Measurements from ENCODE around the gene MSL2.
"Not testable (repeated sequence)": the region's sequence is repeated elsewhere in the genome, so short reads cannot be mapped to it uniquely, and the experiment has no call there.

MSL2 gene

DNA sequence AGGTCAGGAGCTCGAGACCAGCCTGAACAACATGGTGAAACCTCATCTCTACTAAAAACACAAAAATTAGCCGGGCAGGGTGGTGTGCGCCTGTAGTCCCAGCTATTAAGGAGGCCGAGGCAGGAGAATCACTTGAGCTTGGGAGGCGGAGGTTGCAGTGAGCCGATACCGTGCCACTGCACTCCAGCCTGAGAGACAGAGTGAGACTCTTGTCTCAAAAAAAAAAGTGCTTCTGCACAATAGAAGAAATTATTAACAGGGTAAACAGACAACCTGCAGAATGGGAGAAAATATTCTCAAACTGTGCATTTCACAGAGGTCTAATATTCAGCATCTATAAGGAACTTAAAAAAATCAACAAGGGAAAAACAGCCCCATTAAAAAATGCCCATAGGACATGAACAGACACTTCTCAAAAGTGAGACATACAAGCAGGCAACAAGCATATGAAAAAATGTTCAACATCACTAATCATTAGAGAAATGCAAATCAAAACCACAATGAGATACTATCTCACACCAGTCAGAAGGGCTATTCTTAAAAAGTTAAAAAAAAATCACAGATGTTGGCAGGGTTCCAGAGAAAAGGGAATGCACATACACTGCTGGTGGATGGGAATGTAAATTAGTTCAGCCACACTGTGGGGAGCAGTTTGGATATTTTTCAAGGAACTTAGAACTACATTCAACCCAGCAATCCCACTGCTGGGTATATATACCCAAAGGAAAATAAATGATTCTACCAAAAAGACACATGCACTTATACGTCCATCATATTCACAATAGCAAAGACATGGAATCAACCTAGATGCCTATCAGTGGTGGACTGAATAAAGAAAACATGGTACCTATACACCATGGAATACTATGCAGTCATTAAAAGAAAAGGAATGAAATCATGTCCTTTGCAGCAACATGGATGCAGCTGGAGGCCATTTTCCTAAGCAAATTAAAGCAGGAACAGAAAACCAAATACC, 75.5 kb downstream of the MSL2 start:
- no peak overlapping the region for H3K4me3 ChIP-seq (ENCODE audit: low read depth, low read length)
- DNase-seq = no peak

DNA sequence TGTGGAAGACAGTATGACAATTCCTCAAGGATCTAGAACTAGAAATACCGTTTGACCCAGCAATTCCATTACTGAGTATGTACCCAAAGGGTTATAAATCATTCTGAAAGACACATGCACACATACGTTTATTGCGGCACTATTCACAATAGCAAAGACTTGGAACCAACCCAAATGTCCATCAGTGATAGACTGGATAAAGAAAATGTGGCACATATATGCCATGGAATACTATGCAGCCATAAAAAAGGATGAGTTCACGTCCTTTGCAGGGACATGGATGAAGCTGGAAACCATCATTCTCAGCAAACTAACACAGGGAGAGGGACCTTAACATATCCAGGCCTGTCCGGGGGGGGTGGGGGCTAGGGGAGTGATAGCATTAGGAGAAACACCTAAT, 76.4 kb downstream of the MSL2 start:
- DNase-seq; H3K4me3 ChIP-seq (ENCODE audit: low read depth, low read length); H3K9me3 ChIP-seq (ENCODE audit: severe bottlenecking); H3K27ac ChIP-seq; H3K36me3 ChIP-seq; H3K27me3 ChIP-seq (ENCODE audit: insufficient read depth, low read depth, severe bottlenecking): not testable (repeated sequence)

More for the DNA sequence above, 75.5 kb downstream of the MSL2 start:
- no peaks in the 10 kb centered on the region for H3K9me3 ChIP-seq (ENCODE audit: severe bottlenecking)
- H3K36me3 ChIP-seq = no peaks in the 10 kb centered on the region
- H3K27ac ChIP-seq = no peak overlapping the region
- TF ChIP-seq, protein P1, sequence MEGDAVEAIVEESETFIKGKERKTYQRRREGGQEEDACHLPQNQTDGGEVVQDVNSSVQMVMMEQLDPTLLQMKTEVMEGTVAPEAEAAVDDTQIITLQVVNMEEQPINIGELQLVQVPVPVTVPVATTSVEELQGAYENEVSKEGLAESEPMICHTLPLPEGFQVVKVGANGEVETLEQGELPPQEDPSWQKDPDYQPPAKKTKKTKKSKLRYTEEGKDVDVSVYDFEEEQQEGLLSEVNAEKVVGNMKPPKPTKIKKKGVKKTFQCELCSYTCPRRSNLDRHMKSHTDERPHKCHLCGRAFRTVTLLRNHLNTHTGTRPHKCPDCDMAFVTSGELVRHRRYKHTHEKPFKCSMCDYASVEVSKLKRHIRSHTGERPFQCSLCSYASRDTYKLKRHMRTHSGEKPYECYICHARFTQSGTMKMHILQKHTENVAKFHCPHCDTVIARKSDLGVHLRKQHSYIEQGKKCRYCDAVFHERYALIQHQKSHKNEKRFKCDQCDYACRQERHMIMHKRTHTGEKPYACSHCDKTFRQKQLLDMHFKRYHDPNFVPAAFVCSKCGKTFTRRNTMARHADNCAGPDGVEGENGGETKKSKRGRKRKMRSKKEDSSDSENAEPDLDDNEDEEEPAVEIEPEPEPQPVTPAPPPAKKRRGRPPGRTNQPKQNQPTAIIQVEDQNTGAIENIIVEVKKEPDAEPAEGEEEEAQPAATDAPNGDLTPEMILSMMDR (IDR thresholded peaks at IDR 0.05; ENCODE audit: low read depth, low read length) = no peak
- no peaks in the 10 kb centered on the region for H3K27me3 ChIP-seq (ENCODE audit: insufficient read depth, low read depth, severe bottlenecking)

DNA sequence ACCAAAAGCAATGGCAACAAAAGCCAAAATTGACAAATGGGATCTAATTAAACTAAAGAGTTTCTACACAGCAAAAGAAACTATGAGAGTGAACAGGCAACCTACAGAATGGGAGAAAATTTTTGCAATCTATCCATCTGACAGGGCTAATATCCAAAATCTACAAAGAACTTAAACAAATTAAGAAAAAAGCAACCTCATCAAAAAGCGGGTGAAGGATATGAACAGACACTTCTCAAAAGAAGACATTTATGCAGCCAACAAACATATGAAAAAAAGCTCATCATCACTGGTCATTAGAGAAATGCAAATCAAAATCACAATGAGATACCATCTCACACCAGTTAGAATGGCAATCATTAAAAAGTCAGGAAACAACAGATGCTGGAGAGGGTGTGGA, 76.8 kb downstream of the MSL2 start:
- not testable (repeated sequence) for H3K27ac ChIP-seq, DNase-seq

DNA sequence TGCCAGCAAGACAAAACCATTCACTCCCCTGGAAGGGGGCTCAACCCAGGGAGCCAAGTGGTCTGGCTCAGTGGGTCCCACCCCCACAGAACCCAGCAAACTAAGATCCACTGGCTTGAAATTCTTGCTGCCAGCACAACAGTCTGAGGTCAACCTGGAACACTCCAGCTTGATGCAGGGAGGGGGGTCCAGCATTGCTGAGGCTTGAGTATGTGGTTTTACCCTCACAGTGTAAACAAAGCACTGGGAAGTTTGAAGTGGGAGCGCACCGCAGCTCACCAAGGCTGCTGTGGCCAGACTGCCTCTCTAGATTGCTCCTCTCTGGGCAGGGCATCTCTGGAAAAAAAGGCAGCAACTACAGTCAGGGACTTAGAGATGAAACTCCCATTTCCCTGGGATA, 81.7 kb downstream of the MSL2 start:
- no peak for DNase-seq

More for the DNA sequence above, 76.8 kb downstream of the MSL2 start:
- H3K9me3 ChIP-seq (ENCODE audit: severe bottlenecking); H3K4me3 ChIP-seq (ENCODE audit: low read depth, low read length); H3K27me3 ChIP-seq (ENCODE audit: insufficient read depth, low read depth, severe bottlenecking); H3K36me3 ChIP-seq: not testable (repeated sequence)

DNA sequence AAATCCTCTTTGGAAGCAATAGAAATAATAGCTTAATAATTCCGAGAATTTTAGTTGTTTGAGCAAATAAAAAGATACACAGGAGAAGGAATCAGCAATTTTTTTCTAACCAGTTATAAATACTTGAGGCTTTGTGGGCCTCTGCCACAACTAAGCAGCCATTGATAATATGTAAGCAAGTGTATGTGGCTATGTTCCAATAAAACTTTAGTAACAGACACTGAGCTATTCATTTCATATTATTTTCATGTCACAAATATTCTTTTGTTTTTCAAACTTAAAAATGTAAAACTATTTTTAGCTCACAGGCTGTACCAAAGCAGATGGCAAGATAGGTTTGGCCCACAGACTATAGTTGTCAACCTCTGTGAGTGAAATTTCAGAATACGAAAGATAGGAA, 85.7 kb downstream of the MSL2 start:
- no peak overlapping the region for H3K4me3 ChIP-seq (ENCODE audit: low read depth, low read length)
- no peaks in the 10 kb centered on the region for H3K9me3 ChIP-seq (ENCODE audit: severe bottlenecking)
- H3K27me3 ChIP-seq (ENCODE audit: insufficient read depth, low read depth, severe bottlenecking) = no peaks in the 10 kb centered on the region
- TF ChIP-seq, protein P1 (IDR thresholded peaks at IDR 0.05; ENCODE audit: low read depth, low read length) = no peak
- DNase-seq = no peak
- no peaks in the 10 kb centered on the region for H3K36me3 ChIP-seq
- H3K27ac ChIP-seq = no peak overlapping the region

More for the DNA sequence above, 81.7 kb downstream of the MSL2 start:
- Histone ChIP-seq H3K4me3 (ENCODE audit: low read depth, low read length) (no peak overlapping the region), H3K36me3 (no peaks in the 10 kb centered on the region), H3K27ac (no peak overlapping the region), H3K27me3 (ENCODE audit: insufficient read depth, low read depth, severe bottlenecking) (no peaks in the 10 kb centered on the region), H3K9me3 (ENCODE audit: severe bottlenecking) (no peaks in the 10 kb centered on the region)
- TF ChIP-seq, protein P1 (IDR thresholded peaks at IDR 0.05; ENCODE audit: low read depth, low read length) = no peak

DNA sequence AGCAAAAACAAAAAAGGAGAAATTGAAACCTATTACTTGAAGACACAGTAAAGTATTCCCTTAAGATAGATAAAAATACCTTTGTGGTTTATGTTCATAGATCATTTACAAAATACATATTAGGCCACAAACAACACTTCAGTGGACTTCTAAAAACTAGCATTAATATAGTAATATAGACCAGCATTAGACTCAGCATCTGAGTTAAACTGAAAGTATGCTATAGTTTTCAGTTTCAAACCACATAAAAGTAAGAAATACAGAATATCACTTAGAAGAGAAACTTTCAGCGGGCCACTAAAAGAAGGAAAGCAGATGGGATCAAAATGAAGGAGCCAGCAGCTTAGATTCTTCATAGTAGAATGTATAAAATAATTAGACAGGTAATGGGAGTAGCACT, 86.6 kb downstream of the MSL2 start:
- no peaks in the 10 kb centered on the region for H3K27me3 ChIP-seq (ENCODE audit: insufficient read depth, low read depth, severe bottlenecking)
- no peaks in the 10 kb centered on the region for H3K36me3 ChIP-seq
- no peaks in the 10 kb centered on the region for H3K9me3 ChIP-seq (ENCODE audit: severe bottlenecking)
- H3K27ac ChIP-seq = no peak overlapping the region
- TF ChIP-seq, protein P1 (IDR thresholded peaks at IDR 0.05; ENCODE audit: low read depth, low read length) = no peak
- H3K4me3 ChIP-seq (ENCODE audit: low read depth, low read length) = no peak overlapping the region
- DNase-seq = no peak
